Measurements from ENCODE around the gene EARS2. TPM values are rescaled to one million over a fixed set of nuclear protein-coding genes. Genes with fewer than 3 reads are reported as not detected.
A peak's percentile ranks its signal among the peaks of the same experiment; 100 is the strongest.
"Not testable (repeated sequence)": the region's sequence is repeated elsewhere in the genome, so short reads cannot be mapped to it uniquely, and the experiment has no call there.

EARS2 gene
- total and polyA plus RNA-seq, 8 donors, result 16.3 to 27.8 (median 23.2) TPM

DNA sequence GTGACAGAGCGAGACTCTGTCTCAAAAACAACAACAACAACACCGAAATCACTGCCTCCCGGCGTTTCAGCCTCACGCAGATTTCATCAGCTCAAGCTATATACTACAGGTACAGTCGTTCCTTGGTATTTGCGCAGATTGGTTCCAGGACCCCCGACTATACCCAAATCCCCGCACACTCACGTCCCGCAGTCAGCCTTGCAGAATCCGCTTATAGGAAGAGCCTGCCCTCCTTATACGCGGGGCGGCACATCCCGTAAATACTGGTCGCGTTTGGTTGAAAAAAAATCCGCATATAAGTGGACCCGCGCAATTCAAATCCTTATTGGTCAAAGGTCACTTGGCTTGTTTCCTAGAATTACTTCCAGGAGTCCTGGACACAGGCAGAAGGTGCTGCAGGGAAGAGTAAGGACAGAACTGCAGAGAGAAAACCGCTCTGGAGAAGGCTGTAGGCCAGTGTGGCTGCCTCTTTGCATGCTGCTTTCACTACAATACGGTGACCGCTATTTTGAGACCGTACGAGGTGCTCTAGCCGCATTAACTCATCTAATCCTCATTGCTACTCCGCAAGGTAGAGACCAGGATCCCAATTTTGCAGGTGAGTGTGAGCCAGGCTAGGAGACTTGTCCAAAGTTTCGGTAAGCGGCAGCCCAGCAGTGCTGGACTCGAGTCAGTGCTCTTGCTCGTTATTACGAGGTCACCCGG, 38.2 kb upstream of the EARS2 start:
- TF ChIP-seq, protein P1, sequence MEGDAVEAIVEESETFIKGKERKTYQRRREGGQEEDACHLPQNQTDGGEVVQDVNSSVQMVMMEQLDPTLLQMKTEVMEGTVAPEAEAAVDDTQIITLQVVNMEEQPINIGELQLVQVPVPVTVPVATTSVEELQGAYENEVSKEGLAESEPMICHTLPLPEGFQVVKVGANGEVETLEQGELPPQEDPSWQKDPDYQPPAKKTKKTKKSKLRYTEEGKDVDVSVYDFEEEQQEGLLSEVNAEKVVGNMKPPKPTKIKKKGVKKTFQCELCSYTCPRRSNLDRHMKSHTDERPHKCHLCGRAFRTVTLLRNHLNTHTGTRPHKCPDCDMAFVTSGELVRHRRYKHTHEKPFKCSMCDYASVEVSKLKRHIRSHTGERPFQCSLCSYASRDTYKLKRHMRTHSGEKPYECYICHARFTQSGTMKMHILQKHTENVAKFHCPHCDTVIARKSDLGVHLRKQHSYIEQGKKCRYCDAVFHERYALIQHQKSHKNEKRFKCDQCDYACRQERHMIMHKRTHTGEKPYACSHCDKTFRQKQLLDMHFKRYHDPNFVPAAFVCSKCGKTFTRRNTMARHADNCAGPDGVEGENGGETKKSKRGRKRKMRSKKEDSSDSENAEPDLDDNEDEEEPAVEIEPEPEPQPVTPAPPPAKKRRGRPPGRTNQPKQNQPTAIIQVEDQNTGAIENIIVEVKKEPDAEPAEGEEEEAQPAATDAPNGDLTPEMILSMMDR (IDR thresholded peaks at IDR 0.05), result no peak
- peaks cover 0 to 39% of the 10 kb centered on the region in 2 donors for H3K36me3 ChIP-seq
- H3K27ac ChIP-seq, result peak overlapping the region in 1 of 2 donors; percentile 86
- H3K4me3 ChIP-seq, result peak overlapping the region; percentile 87 to 99
- H3K27me3 ChIP-seq, result no peaks in the 10 kb centered on the region
- H3K4me1 ChIP-seq, result peaks cover 11 to 34% of the 10 kb centered on the region in 2 donors
- H3K9me3 ChIP-seq, result no peaks in the 10 kb centered on the region
- peak; percentile 1 for ATAC-seq
- intact Hi-C loops (cut with DNase I), result no loop called here
- no peak for DNase-seq

- Histone ChIP-seq H3K9me3 (no peaks in the 10 kb centered on the region), H3K36me3 (peaks cover 0 to 51% of the 10 kb centered on the region in 2 donors), H3K4me1 (peaks cover 11 to 34% of the 10 kb centered on the region in 2 donors), H3K27me3 (no peaks in the 10 kb centered on the region), H3K27ac (no peak overlapping the region), H3K4me3 (no peak overlapping the region)
- TF ChIP-seq, protein P1 (IDR thresholded peaks at IDR 0.05), result no peak
- intact Hi-C loops (cut with DNase I), result no loop called here
- ATAC-seq (no peak), DNase-seq (no peak)
These were observed 37.0 kb upstream of the EARS2 start for GRCh38 chr16:23594186-23594585.

- Histone ChIP-seq H3K9me3 (no peaks in the 10 kb centered on the region), H3K27ac (no peak overlapping the region), H3K27me3 (no peaks in the 10 kb centered on the region), H3K4me1 (peaks cover 8 to 22% of the 10 kb centered on the region in 2 donors), H3K36me3 (peaks cover 0 to 91% of the 10 kb centered on the region in 2 donors), H3K4me3 (no peak overlapping the region)
- DNase-seq (no peak), ATAC-seq (no peak)
- intact Hi-C loops (cut with DNase I), result no loop called here
- TF ChIP-seq, protein P1 (IDR thresholded peaks at IDR 0.05), result no peak
These were observed 33.0 kb upstream of the EARS2 start for GRCh38 chr16:23590181-23590580.

DNA sequence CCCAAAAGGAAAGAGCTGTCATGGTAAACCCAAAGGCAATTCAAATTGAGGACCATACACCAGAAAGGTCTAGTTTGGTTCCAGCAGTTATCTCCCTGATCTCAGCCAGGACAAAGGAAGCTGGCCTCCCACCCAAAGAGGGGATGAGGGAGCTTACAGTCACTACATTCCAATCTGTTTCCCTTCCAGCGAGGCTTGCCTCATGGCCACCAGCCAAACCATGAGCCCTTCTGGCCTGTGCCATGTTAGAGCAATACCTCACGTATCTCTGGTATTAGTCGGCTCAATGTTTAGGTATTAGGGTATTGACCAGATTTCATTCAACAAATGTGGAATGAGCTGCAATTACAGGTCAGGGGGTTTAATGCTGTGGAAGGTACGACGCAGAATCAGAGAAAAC, 30.6 kb upstream of the EARS2 start:
- no peak overlapping the region for H3K4me3 ChIP-seq
- DNase-seq, result no peak
- no peaks in the 10 kb centered on the region for H3K4me1 ChIP-seq
- H3K36me3 ChIP-seq, result peaks cover 0 to 86% of the 10 kb centered on the region in 2 donors
- H3K9me3 ChIP-seq, result no peaks in the 10 kb centered on the region
- ATAC-seq, result no peak
- TF ChIP-seq, protein P1 (IDR thresholded peaks at IDR 0.05), result no peak
- H3K27ac ChIP-seq, result no peak overlapping the region
- intact Hi-C loops (cut with DNase I), result no loop called here
- H3K27me3 ChIP-seq, result no peaks in the 10 kb centered on the region

- Histone ChIP-seq H3K9me3 (no peaks in the 10 kb centered on the region), H3K27me3 (no peaks in the 10 kb centered on the region), H3K4me3 (no peak overlapping the region), H3K4me1 (no peaks in the 10 kb centered on the region), H3K36me3 (peaks cover 0 to 84% of the 10 kb centered on the region in 2 donors), H3K27ac (no peak overlapping the region)
- TF ChIP-seq, protein P1 (IDR thresholded peaks at IDR 0.05), result no peak
- no peak for ATAC-seq
- intact Hi-C loops (cut with DNase I), result no loop called here
- no peak for DNase-seq
These were observed 27.3 kb upstream of the EARS2 start for GRCh38 chr16:23584186-23585076.

DNA sequence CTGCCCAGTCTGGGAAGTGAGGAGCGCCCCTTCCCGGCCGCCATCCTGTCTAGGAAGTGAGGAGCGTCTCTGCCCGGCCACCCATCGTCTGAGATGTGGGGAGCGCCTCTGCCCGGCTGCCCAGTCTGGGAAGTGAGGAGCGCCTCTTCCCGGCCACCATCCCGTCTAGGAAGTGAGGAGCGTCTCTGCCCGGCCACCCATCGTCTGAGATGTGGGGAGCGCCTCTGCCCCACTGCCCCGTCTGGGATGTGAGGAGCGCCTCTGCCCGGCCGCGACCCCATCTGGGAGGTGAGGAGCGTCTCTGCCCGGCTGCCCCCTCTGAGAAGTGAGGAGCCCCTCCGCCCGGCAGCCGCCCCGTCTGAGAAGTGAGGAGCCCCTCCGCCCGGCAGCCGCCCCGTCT, 26.1 kb upstream of the EARS2 start:
- H3K27ac ChIP-seq; H3K4me3 ChIP-seq; H3K27me3 ChIP-seq; H3K4me1 ChIP-seq; H3K9me3 ChIP-seq; intact Hi-C loops (cut with DNase I); DNase-seq; ATAC-seq: not testable (repeated sequence)
- H3K36me3 ChIP-seq, result peaks cover 0 to 82% of the 10 kb centered on the region in 2 donors

All from left lung (tissue), 10 donors.